Measurements from ENCODE around the gene SUB1.

- TF ChIP-seq, protein P1, sequence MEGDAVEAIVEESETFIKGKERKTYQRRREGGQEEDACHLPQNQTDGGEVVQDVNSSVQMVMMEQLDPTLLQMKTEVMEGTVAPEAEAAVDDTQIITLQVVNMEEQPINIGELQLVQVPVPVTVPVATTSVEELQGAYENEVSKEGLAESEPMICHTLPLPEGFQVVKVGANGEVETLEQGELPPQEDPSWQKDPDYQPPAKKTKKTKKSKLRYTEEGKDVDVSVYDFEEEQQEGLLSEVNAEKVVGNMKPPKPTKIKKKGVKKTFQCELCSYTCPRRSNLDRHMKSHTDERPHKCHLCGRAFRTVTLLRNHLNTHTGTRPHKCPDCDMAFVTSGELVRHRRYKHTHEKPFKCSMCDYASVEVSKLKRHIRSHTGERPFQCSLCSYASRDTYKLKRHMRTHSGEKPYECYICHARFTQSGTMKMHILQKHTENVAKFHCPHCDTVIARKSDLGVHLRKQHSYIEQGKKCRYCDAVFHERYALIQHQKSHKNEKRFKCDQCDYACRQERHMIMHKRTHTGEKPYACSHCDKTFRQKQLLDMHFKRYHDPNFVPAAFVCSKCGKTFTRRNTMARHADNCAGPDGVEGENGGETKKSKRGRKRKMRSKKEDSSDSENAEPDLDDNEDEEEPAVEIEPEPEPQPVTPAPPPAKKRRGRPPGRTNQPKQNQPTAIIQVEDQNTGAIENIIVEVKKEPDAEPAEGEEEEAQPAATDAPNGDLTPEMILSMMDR (IDR thresholded peaks at IDR 0.05), result no peak
- TF ChIP-seq POLR2A (IDR thresholded peaks at IDR 0.05), result no peak
These were observed 57.1 kb downstream of the SUB1 start for GRCh38 chr5:32642276-32643002.
